Endothelial cell (in vitro differentiated cells): ENCODE results near the gene UNC13C. TPM values are rescaled to one million over a fixed set of nuclear protein-coding genes. Genes with fewer than 3 reads are reported as not detected.

Source experiments
- DNase-seq: peaks from one replicate; pipeline ENCODE4 v3.0.0; 2021; ENCODE audit warnings: low spot score
- H3K27ac Mint-ChIP-seq: one replicate; pipeline ENCODE4 v1.8.0; 2021; ENCODE audit warnings: mixed read lengths, inconsistent platforms; ENCODE audit not compliant: unreplicated experiment
- H3K27me3 Mint-ChIP-seq: one replicate; pipeline ENCODE4 v1.8.0; 2021; ENCODE audit warnings: mild to moderate bottlenecking, moderate library complexity, mixed read lengths, inconsistent platforms; ENCODE audit not compliant: unreplicated experiment
- H3K36me3 Mint-ChIP-seq: one replicate; pipeline ENCODE4 v1.8.0; 2021; ENCODE audit warnings: mild to moderate bottlenecking, low read depth, mixed read lengths, inconsistent platforms; ENCODE audit not compliant: unreplicated experiment
- H3K4me1 Mint-ChIP-seq: one replicate; pipeline ENCODE4 v1.8.0; 2021; ENCODE audit warnings: mild to moderate bottlenecking, mixed read lengths, inconsistent platforms; ENCODE audit not compliant: unreplicated experiment
- H3K4me3 Mint-ChIP-seq: one replicate; pipeline ENCODE4 v1.8.0; 2021; ENCODE audit warnings: mild to moderate bottlenecking, mixed read lengths, inconsistent platforms; ENCODE audit not compliant: unreplicated experiment
- H3K9me3 Mint-ChIP-seq: one replicate; pipeline ENCODE4 v1.8.0; 2021; ENCODE audit warnings: mixed read lengths, inconsistent platforms; ENCODE audit not compliant: unreplicated experiment
- CTCF ChIP-seq: fragments of 200-600 bp; sonication (generic); IDR thresholded peaks from one replicate; pipeline ENCODE4 v1.5.0; 2021; ENCODE audit warnings: antibody characterized with exemption; ENCODE audit not compliant: unreplicated experiment
- total RNA-seq: library from RNA; stranded (reverse); fragmentation: NEBNext Ultra II Directional; extraction: Animal tissue kit (Norgen Biotek cat#: 25700); gene quantifications from one replicate; pipeline ENCODE4 v1.2.1, GENCODE V29; 2021; ENCODE audit not compliant: unreplicated experiment

The UNC13C gene
- total RNA-seq, 1 donor from 2014 or later: 0.08 TPM

GRCh38 chr15:53979051-53979788, 979 bp downstream of the UNC13C start:
- Mint-ChIP-seq H3K9me3 (no peaks in the 10 kb centered on the region), H3K4me1 (no peaks in the 10 kb centered on the region), H3K4me3 (peak overlapping the region; percentile 61), H3K27me3 (peaks cover 1% of the 10 kb centered on the region), H3K36me3 (no peaks in the 10 kb centered on the region), H3K27ac (no peak overlapping the region)
- DNase-seq: no peak
- no peak for TF ChIP-seq CTCF

- Mint-ChIP-seq H3K4me3 (no peak overlapping the region), H3K4me1 (no peaks in the 10 kb centered on the region), H3K27me3 (peaks cover 1% of the 10 kb centered on the region), H3K27ac (no peak overlapping the region), H3K9me3 (no peaks in the 10 kb centered on the region), H3K36me3 (no peaks in the 10 kb centered on the region)
- TF ChIP-seq CTCF: no peak
- DNase-seq: no peak
Measured at GRCh38 chr15:53980021-53980420, 1.8 kb downstream of the UNC13C start.

GRCh38 chr15:53982071-53982680, 3.9 kb downstream of the UNC13C start:
- H3K4me1 Mint-ChIP-seq: no peaks in the 10 kb centered on the region
- H3K27ac Mint-ChIP-seq: no peak overlapping the region
- no peaks in the 10 kb centered on the region for H3K9me3 Mint-ChIP-seq
- no peaks in the 10 kb centered on the region for H3K27me3 Mint-ChIP-seq
- no peak for TF ChIP-seq CTCF
- no peak for DNase-seq
- H3K4me3 Mint-ChIP-seq: no peak overlapping the region
- H3K36me3 Mint-ChIP-seq: peaks cover 3% of the 10 kb centered on the region

GRCh38 chr15:53982876-53983275, 4.6 kb downstream of the UNC13C start:
- Mint-ChIP-seq H3K27me3 (no peaks in the 10 kb centered on the region), H3K27ac (no peak overlapping the region), H3K36me3 (peaks cover 3% of the 10 kb centered on the region), H3K4me3 (no peak overlapping the region), H3K9me3 (no peaks in the 10 kb centered on the region), H3K4me1 (no peaks in the 10 kb centered on the region)
- DNase-seq: no peak
- no peak for TF ChIP-seq CTCF

- no peaks in the 10 kb centered on the region for H3K4me1 Mint-ChIP-seq
- peaks cover 3% of the 10 kb centered on the region for H3K36me3 Mint-ChIP-seq
- no peak overlapping the region for H3K4me3 Mint-ChIP-seq
- H3K27ac Mint-ChIP-seq: no peak overlapping the region
- no peak for TF ChIP-seq CTCF
- no peaks in the 10 kb centered on the region for H3K27me3 Mint-ChIP-seq
- DNase-seq: no peak
- H3K9me3 Mint-ChIP-seq: no peaks in the 10 kb centered on the region
Measured at GRCh38 chr15:53984221-53984620, 6.0 kb downstream of the UNC13C start.
